Stomach (tissue), 4 donors: Measurements from ENCODE around the gene MKRN3.

Experiments
- EP300 ChIP-seq: sonication (generic); formaldehyde crosslinking; IDR thresholded peaks from one replicate; pipeline ENCODE4 v1.6.1; 2017; ENCODE audit warnings: antibody characterized with exemption
- POLR2A ChIP-seq, 4 donors: fragments of 450-650 bp; IDR thresholded peaks; one replicate each; pipeline ENCODE4 v1.6.1; 2016; ENCODE audit warnings: antibody characterized with exemption in 4 of 4, control low read depth in 2 of 4, mild to moderate bottlenecking in 1 of 4, moderate library complexity in 1 of 4
- POLR2AphosphoS5 ChIP-seq, 3 donors: sonication (generic); formaldehyde crosslinking; IDR thresholded peaks; one replicate each; pipeline ENCODE4 v1.6.1; 2016; ENCODE audit warnings: antibody characterized with exemption in 3 of 3
- TF ChIP-seq, protein P1 (sequence below), 7 experiments: fragments of 450-650 bp in 4 of 7; fragments of 200-600 bp in 3 of 7; sonication (generic) in 3 of 7; IDR thresholded peaks; one replicate each; pipeline ENCODE4 v1.5.1; 2016 to 2019; ENCODE audit warnings: antibody characterized with exemption in 7 of 7, control low read depth in 2 of 7, mild to moderate bottlenecking in 1 of 7

DNA sequence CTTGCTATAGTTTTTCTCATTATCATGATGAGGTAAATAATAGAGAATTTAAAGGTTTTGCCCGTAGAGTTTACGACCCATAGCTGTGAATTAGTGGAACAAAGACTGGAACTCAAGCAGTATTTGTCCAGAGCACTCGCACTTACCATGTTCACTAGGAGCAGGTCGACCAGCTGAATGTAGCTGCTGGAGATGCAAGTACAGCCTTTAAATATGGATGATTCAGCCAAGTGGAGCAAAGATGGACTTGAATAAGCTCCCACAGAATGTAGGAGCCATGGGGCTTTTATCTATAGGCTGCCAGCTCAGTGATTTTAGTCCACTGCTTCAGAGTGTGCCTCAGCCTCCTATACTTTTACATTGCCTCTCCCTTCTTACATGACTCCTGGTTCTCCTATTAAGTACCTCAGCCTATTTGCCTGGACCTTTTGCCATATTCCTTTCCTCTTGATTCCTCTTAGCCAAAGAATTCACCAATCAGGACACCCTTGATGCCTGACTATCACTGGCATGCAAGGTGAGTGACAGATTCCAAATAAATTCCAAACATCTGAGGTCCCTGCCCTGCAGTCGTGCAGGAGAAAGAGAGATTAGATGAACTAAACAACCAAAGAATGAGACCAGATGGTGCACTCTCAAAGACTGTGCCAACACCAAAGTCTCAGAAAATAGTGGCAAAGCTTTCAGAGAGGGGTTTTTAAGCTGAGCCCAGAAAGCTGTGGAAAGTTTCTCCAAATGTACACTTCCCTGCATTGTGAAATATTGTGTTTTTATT is 3.9 kb downstream of the MKRN3 start:
- no peak for TF ChIP-seq POLR2AphosphoS5 (IDR thresholded peaks at IDR 0.05)
- TF ChIP-seq, protein P1, sequence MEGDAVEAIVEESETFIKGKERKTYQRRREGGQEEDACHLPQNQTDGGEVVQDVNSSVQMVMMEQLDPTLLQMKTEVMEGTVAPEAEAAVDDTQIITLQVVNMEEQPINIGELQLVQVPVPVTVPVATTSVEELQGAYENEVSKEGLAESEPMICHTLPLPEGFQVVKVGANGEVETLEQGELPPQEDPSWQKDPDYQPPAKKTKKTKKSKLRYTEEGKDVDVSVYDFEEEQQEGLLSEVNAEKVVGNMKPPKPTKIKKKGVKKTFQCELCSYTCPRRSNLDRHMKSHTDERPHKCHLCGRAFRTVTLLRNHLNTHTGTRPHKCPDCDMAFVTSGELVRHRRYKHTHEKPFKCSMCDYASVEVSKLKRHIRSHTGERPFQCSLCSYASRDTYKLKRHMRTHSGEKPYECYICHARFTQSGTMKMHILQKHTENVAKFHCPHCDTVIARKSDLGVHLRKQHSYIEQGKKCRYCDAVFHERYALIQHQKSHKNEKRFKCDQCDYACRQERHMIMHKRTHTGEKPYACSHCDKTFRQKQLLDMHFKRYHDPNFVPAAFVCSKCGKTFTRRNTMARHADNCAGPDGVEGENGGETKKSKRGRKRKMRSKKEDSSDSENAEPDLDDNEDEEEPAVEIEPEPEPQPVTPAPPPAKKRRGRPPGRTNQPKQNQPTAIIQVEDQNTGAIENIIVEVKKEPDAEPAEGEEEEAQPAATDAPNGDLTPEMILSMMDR (IDR thresholded peaks at IDR 0.05) = no peak
- TF ChIP-seq POLR2A (IDR thresholded peaks at IDR 0.05) = no peak
- no peak for TF ChIP-seq EP300
